Coronary artery (tissue), 2 donors: ENCODE results near the gene P3H2.

Experiments used
- DNase-seq: peaks from one replicate; pipeline ENCODE4 v3.0.0-alpha.2; 2017; ENCODE audit warnings: low spot score
- H3K27ac ChIP-seq, 2 donors: fragments of 200-600 bp; sonication (generic); one replicate each; pipeline ENCODE4 v1.5.1; 2016 to 2019
- H3K4me3 ChIP-seq: fragments of 200-600 bp; sonication (generic); 2 replicates; pipeline ENCODE4 v1.5.1; 2016; ENCODE audit warnings: mild to moderate bottlenecking, moderate library complexity
- TF ChIP-seq, protein P1 (sequence below): fragments of 200-600 bp; sonication (generic); IDR thresholded peaks from one replicate; pipeline ENCODE4 v1.5.1; 2019; ENCODE audit warnings: antibody characterized with exemption

P3H2 gene

DNA sequence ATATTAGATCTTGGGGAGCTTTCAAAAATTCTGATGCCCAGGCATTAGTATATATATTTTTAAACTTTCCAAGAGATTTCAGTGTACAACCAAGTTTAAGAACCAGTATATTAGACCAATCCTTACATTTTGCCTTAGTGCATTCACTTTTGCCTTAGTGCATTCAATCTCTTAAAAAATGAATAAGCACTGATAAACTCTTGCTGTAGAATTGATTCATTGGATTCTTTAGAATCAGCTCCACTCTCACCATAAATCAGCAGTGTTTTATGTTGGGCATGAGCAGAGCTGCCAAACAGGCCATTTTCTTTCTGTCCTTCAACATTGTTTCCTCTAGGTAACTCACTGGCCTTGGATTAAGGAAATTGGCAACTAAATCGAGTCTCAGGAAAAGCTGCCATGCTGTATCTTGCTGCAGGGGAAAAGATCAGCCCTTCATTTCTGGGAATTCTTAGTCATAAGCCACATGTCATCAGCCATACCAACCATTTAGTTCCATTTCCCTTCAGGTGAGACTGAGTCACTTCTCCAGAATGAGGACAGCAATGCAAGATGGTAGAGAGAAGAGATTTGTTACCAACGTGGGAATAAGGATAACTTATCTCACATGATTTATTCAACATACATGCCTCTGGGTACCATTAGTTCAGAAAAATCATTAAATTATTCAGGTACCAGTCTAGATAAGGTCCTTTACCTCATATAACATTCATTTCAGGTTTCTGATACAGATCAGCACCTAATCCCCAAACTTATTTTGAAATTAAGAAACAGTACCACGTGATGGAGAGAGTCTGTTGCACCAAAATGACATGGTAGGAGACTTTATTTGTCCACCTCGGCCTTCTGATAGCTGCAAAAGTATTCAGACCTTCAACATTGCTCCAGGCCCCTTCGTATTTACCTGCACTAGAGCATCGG, 192.5 kb downstream of the P3H2 start:
- no peak for DNase-seq
- TF ChIP-seq, protein P1, sequence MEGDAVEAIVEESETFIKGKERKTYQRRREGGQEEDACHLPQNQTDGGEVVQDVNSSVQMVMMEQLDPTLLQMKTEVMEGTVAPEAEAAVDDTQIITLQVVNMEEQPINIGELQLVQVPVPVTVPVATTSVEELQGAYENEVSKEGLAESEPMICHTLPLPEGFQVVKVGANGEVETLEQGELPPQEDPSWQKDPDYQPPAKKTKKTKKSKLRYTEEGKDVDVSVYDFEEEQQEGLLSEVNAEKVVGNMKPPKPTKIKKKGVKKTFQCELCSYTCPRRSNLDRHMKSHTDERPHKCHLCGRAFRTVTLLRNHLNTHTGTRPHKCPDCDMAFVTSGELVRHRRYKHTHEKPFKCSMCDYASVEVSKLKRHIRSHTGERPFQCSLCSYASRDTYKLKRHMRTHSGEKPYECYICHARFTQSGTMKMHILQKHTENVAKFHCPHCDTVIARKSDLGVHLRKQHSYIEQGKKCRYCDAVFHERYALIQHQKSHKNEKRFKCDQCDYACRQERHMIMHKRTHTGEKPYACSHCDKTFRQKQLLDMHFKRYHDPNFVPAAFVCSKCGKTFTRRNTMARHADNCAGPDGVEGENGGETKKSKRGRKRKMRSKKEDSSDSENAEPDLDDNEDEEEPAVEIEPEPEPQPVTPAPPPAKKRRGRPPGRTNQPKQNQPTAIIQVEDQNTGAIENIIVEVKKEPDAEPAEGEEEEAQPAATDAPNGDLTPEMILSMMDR, result no peak
- no peak overlapping the region for H3K27ac ChIP-seq

DNA sequence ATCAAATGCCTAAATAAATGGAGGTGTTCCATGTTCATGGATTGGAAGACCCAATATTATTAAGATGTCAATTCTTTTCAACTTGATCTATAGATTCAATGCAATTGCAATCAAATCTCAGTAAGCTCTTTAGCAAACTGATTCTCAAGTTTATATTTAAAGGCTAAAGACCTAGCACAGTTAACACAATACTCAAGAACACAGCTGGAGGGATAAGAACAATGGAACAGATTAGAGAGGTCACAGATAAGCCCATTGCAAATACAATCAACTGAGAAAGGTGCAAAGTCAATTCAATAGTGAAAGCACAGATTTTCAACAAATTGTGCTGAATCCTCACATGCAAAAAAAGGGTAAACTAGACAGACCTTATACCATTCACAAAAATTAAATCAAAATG, 198.9 kb downstream of the P3H2 start:
- no peak overlapping the region for H3K4me3 ChIP-seq
- no peak overlapping the region for H3K27ac ChIP-seq
- TF ChIP-seq, protein P1, result no peak
- no peak for DNase-seq

More for the DNA sequence above, 192.5 kb downstream of the P3H2 start:
- no peak overlapping the region for H3K4me3 ChIP-seq

DNA sequence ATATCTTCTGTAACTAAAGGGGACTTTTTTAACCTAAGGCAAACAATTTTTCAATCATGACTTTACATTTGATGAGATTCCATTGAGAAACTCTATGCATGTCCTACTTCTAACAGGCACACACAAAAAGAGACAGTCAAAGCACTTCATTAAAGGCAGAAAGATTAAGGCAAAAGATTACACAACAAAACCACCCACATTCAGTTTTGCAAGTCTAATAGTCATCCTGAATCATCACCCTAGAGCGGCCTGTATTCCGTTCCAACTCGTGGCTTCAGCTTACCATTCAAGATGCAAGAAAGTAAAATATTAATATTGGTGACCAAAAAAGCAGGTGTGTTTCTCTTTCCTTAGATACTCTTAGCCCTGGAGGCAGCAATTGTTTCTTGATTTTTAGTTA, 205.9 kb downstream of the P3H2 start:
- TF ChIP-seq, protein P1, result no peak
- no peak overlapping the region for H3K27ac ChIP-seq
- no peak for DNase-seq
- no peak overlapping the region for H3K4me3 ChIP-seq

DNA sequence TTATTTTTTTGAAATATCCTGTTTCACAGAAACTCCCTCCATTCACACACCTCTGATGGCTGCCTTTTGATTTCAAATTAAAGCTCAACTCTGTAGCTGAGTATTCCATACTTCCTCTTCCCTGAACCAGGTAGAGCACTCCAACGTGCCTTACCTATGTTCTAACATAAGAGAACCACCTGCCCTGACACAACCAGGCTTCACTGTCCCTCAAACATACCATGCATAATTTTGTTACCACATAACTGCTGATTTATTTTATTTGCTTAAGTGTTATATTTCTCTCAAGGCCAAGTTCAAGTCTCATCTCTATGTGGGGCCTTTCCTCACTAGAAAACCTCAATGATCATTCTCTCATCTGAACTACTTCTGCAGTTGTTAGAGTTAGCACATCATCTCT, 209.7 kb downstream of the P3H2 start:
- DNase-seq, result no peak
- no peak overlapping the region for H3K27ac ChIP-seq
- TF ChIP-seq, protein P1, result no peak
- H3K4me3 ChIP-seq, result no peak overlapping the region

DNA sequence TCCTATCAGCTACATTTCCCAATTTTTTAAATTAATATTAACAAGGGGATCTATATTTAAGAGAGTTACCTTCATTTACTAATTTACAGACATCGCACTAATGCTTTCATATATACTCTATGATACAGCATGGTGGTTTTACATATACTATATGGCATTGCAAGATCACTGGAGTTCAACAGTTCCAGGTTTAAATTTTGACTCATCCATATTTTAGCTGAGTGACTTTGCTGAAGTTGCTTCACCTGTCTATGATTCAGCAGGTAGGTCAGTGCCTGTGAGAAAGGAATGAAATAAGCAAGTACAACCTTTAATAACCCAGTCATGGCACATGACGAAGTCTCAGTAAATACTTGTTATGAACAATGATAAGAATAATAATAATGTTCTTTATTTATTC, 211.1 kb downstream of the P3H2 start:
- H3K27ac ChIP-seq, result no peak overlapping the region
- DNase-seq, result no peak
- H3K4me3 ChIP-seq, result no peak overlapping the region
- TF ChIP-seq, protein P1, result no peak

DNA sequence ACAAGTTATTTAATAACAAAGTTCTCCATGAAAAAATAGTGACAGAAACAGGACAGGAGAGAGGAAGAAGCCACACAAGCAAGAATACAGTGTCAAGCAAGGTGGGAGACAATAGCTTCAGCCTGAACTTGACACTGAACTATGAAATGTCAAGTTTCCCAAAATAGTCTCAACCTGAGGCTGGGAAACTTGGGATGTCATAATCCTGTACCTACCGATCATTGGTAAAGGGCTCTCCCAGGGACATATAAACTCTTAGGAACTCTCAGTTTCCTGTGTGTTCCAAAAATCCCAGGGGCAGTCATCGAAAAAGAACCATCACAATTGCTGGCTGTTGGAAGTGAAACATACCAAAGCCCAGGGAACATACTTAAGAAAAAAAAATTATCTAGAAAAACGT, 211.6 kb downstream of the P3H2 start:
- no peak overlapping the region for H3K27ac ChIP-seq
- no peak for DNase-seq
- no peak overlapping the region for H3K4me3 ChIP-seq
- TF ChIP-seq, protein P1, result no peak

DNA sequence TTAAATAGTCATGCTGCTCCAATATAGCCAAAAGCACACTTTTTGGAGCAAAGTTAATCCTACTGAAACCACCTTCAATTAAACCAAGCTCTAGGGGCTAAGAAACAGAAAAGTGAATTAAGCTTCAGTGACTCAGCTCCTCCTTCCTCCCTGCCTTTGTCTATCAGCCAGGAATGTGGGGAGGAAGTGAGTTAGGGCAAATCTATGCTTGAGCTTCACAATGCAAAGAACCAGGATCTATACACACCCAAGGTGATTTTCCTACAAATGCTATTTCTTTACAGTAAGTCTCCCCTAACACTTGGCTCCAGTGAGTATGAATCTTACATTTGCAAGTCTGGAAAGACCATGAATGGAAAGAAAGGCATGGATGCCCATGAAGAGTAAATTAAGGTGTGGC, 212.1 kb downstream of the P3H2 start:
- TF ChIP-seq, protein P1, result no peak
- H3K4me3 ChIP-seq, result no peak overlapping the region
- DNase-seq, result no peak
- H3K27ac ChIP-seq, result no peak overlapping the region
